ENCODE data around the gene DPP6.

DNA sequence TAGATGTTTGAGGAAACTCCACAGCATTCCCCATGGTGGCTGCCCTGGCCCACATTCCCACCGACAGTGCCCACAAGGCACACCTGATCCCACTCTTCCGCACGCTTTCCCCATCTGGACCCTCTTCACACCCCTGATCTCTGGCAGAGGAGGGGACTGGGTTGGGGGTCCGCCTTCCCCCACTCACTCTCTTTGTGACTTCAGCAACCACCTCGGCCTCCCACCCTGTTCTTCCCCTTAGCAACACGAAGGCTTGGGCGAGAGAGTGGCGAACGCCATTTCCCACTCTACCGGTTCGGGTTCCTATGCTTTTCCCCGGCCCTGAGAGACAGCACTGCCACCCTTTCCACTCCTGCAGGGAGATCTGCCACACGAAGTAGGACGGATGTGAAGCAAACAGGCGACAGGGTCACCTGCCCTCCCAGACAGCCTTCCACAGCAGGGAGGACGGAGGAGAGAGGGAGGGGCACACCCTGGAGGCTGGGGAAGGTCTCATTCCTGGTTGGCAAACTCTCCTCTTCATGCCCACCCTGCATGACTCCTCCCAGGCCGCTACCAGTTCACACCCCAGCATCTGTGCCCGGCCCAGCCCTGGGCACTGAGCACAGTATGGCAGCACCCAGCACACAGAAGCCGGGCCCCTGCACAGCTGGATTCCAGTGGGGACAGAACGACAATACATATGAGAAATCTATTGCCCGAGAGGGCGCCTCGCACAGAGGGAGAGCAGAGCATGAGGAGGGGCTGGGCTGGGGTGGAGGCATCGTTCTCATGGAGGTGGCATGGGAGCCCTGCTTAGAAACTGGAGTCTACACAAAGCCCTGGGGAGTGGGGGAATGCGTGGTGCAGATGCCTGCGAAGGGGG, 857.3 kb downstream of the DPP6 start:
- TF ChIP-seq, protein P1, sequence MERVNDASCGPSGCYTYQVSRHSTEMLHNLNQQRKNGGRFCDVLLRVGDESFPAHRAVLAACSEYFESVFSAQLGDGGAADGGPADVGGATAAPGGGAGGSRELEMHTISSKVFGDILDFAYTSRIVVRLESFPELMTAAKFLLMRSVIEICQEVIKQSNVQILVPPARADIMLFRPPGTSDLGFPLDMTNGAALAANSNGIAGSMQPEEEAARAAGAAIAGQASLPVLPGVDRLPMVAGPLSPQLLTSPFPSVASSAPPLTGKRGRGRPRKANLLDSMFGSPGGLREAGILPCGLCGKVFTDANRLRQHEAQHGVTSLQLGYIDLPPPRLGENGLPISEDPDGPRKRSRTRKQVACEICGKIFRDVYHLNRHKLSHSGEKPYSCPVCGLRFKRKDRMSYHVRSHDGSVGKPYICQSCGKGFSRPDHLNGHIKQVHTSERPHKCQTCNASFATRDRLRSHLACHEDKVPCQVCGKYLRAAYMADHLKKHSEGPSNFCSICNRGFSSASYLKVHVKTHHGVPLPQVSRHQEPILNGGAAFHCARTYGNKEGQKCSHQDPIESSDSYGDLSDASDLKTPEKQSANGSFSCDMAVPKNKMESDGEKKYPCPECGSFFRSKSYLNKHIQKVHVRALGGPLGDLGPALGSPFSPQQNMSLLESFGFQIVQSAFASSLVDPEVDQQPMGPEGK (CRISPR knock-in tag; IDR thresholded peaks at IDR 0.05; ENCODE audit: borderline replicate concordance), result no peak
- TF ChIP-seq MXI1 (IDR thresholded peaks at IDR 0.05; ENCODE audit: low read depth, low read length) (no peak), MTA1 (IDR thresholded peaks at IDR 0.05; ENCODE audit: borderline replicate concordance) (no peak)
